ENCODE data around the gene SIPA1L3.
"Not testable (repeated sequence)": the region's sequence is repeated elsewhere in the genome, so short reads cannot be mapped to it uniquely, and the experiment has no call there.

The SIPA1L3 gene

DNA sequence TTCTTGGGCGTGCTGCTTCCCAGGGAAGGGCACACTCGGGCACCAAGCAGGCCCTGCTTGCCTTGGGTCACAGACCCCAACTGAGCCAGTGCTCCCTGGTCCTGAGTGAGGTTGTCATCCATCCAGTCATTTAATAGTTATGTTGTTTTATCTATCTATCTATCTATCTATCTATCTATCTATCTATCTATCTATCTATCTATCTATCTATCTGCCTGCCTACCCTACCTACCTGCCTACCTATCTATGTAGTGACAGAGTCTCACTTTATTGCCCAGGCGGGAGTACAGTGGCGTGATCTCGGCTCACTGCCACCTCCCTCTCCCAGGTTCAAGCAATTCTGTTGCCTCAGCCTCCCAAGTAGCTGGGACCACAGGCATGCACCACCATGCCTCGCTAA, 164.0 kb downstream of the SIPA1L3 start:
- not testable (repeated sequence) for DNase-seq (ENCODE audit: low read depth in 2 of 2)

DNA sequence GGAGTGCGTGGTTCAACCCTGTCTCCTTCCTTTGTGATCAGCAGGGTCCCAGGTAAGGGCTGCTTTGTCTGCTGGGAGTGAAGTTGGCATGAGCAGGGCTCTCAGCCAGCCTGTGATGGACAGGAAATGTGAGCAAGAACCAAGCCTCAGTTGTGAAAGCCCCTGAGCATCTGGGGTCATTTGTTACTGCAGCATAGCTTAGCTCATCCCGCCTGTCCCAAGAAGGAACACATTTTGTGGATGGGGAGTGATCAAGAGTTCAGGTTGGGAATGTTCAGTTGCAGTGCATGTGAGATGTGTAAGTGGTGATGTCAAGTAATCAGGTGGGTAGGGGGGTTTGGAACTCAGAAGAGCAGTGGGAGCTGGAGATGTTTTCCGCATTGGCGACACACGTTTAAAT, 164.6 kb downstream of the SIPA1L3 start:
- no peak for DNase-seq (ENCODE audit: low read depth in 2 of 2)

DNA sequence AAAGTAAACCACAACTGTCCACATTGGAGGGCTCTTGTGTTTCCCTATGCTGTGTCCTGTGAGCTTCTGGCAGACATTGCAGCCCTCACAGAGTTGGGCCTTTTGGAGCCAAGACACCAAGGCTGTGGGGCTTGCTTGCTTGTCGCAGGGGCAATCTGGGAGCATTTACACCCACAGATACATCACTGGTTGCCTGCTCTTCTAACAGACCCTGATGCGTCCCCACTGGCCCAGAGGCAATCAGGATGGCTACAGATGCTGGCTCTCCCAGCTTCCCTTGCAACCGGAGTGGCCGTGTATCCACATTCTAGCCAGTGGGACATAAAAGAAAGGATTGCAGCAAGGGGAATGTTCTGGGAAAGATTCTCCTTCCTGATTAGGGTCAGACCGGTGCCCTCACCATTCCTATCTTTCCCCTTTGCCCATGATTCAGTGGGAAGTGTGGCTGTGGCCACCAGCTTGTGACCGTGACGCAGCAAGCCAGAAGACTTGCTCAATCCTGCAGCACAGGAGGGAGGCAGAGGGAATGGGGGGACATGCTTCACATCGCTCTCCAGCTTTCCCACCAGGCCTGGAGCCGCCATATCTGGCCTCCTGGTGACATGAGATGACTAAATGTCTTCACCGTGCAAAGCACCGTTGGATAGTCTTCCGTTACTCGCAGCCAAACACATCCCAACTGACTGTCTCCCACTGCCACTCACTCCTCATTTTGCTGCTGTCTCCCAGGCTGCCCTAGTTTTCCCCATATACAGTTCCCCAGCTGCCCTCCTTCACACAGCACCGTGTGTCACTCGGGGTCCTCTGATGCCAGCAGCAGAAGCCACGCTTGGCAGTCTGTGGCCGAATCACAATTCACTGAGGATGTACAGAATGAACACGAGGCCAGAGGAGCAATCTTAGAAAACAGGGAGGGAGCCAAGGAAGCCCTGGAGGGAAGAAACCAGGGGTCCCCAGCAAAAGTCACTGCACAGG, 166.1 kb downstream of the SIPA1L3 start:
- no peak for DNase-seq (ENCODE audit: low read depth in 2 of 2)

DNA sequence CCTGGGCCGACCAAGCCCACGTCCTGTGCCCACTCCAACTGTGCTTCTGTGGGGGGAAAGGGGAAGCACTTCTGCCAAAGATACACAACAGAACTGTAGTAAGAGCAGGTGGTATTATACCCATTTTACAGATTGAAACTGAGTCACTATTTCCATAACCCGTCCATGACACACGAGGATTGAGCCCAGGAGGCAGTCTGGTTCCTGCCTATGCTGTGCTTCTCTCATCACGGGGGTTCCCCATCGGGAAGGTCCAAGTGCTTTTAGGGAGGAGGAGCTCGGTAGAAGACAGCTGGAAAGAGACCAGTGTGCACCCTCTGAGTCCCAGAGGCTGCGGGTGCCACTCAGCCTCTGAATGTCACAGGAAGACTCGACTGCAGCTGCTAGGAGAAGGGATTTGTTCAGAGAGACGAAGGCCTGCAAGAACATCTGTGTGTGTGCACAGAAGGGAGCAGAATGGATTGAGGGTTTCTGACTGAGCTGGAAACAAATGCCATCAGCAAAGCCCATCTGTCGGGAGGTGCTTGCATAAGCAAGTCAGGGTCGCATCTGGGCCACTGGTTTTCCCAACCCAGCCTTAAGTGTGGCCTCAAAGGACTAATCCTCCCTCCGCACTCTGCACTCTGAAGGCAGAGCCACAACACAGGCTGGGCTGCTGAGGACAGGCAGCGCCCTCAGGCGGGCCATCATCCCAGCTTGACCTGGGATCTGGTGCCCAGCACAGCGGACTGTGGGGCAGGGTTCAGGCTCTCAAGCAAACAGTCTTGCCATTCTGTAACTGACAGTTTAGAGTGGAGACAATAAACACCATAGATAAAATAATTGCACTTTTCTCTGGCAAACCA, 167.1 kb downstream of the SIPA1L3 start:
- DNase-seq (ENCODE audit: low read depth in 2 of 2) = no peak

DNA sequence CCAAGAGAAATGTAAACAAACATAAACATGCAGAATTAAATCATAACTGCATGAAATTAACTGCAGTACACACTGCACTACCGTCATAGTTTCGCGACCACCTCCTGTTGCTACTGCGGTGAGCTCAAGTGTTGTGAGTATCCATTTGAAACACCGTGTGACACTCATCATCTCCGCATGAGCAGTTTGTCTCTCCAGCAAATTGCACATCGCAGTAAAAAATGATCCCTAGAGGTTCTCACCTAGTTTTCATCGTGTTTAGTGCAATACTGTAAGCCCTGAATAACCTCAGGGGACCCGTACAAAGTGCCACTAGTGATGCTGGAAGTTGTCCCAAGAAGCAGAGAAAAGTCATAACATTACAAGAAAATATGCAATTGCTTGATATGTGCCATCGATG, 169.3 kb downstream of the SIPA1L3 start:
- DNase-seq (ENCODE audit: low read depth in 2 of 2) = no peak

DNA sequence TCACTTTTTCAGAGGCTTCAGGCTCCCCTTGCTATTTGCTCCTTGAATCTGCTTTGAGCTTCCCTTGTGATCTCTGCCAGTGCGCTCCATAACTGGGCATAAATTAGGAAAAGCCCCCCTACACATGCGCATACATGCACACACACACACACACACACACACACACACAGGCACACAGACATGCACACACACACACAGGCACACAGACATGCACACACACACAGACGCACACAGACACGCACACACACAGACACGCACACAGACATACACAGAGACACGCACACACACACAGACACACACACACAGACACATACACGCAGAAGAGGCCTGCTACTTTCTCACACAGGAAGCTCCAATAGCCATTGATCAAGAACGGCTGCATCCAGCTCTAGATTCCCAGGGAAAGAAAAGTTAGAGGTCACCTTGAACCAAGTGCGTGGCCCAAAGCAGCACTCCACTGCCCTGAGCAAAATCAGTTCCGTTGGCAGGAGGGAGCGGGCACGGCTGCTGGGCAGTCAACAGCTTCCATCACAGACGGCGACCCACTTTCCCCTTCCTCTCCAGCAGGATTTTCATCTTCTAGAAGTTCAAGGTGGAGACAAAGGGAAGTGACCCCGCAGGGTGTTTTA, 171.4 kb downstream of the SIPA1L3 start:
- no peak for DNase-seq (ENCODE audit: low read depth in 2 of 2)

DNA sequence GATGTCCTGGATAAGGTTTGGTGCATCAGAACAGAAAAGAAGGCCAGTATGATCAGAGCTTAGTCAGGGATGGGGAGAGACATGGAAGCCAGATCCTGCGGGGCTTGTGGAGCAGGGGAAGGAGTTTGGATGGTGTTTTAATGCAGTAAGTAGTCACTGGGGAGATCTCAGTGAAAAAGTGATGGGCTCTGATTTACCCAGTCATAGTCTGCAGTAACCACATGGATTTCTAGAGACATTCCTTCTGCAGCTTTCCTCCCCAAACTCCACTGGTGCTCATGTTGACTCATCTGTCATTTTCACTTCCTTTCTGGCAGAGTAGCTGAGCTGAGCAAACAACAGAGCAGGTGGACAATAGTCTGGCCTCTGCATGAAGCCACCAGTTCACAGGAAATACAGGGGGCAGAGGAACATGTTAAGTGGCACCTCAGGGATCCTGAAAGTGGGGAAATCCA, 172.9 kb downstream of the SIPA1L3 start:
- DNase-seq (ENCODE audit: low read depth in 2 of 2) = peak; percentile 55 to 61

DNA sequence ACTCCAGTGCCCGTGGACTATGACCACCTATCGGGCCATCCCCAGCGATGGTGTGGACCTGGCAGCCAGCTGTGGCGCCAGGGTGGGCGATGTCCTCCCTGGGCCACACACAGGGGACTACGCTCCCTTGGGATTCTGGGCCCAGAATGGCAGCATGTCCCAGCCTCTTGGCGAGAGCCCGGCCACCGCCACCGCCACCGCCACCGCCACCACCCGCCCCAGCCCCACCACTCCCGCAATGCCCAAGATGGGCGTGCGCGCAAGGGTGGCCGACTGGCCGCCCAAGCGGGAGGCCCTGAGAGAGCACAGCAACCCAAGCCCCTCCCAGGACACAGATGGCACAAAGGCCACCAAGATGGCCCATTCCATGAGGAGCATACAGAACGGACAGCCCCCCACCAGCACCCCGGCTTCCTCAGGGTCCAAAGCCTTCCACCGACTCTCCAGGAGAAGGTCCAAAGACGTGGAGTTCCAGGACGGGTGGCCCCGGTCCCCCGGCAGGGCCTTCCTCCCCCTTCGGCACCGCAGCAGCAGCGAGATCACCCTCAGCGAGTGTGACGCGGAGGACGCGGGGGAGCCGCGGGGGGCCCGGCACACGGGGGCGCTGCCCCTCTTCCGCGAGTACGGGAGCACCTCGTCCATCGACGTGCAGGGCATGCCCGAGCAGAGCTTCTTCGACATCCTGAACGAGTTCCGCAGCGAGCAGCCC, 174.7 kb downstream of the SIPA1L3 start:
- no peak for DNase-seq (ENCODE audit: low read depth in 2 of 2)

DNA sequence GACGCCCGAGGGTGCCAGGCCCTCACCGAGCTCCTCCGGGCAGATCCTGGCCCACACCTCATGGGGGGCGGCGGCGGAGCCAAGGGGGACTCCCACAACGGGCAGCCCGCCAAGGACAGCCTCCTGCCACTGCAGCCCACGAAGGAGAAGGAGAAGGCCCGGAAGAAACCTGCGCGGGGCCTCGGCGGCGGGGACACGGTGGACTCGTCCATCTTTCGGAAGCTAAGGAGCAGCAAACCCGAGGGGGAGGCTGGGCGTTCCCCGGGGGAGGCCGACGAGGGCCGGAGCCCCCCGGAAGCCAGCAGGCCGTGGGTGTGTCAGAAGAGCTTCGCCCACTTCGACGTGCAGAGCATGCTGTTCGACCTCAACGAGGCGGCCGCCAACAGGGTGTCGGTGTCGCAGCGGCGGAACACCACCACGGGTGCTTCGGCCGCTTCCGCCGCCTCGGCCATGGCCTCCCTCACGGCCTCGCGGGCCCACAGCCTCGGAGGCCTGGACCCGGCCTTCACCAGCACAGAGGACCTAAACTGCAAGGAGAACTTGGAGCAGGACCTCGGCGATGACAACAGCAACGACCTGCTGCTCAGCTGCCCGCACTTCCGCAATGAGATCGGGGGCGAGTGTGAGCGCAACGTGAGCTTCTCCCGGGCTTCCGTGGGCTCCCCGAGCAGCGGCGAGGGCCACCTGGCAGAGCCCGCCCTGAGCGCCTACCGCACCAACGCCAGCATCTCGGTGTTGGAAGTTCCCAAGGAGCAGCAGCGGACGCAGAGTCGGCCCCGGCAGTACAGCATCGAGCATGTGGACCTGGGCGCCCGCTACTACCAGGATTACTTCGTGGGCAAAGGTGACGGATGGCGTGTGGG, 175.5 kb downstream of the SIPA1L3 start:
- DNase-seq (ENCODE audit: low read depth in 2 of 2) = no peak

DNA sequence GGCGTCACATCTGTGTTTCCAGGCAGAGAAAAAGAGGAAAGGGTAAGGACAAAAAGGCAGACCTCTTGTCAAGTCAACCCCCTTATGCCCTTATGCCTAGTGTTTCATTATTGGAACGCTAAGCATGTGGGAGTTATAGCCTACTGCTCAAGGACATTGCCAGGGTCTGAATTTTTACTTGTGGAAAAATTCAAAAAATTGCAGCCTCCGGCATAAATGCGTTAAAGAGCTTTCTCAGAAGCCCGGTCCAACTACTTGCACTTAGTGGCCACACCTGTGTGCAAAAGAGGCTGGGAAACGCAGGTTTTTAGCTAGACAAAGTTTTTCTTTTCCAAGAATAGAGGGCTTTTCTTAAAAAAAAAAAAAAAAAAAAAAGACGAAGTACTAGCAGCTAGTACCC, 177.2 kb downstream of the SIPA1L3 start:
- no peak for DNase-seq (ENCODE audit: low read depth in 2 of 2)

DNA sequence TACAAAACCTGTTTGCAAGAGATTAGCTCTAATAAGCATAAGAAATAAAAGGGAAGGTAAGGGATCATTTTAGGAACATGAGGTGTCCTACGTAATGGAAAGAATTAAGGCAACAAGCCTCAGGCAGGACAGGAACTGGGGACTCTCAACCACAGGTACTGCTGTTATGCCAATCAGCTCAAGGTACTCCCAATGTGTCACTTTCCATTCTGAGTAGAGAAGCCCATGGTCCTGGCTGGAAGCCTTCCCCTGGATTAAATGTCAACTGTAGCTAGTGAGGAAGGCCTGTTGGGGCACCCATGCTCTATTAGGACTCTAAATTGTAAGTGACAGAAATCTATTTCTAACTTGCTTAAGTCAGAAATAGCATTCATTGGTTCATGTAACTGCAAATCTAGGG, 182.4 kb downstream of the SIPA1L3 start:
- no peak for DNase-seq (ENCODE audit: low read depth in 2 of 2)

DNA sequence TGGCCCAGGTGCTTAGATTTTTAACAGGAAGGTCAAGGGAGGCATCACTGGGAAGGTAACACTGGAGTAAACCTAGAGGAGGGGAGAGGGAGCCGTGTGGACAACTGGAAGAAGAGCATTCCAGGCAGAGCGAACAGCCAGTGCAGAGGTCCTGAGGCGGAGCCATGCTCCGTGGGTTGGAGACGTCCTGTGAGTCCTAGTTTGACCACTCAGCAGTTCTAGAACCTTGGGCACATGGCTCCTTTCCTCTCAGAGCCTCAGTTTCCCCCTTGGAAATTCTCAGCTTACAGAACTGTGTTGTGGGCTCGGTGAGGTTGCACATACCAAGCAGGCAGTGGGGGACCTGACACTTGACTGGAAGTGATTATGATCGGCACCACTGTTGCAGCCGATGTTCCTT, 186.1 kb downstream of the SIPA1L3 start:
- DNase-seq (ENCODE audit: low read depth in 2 of 2) = no peak

DNA sequence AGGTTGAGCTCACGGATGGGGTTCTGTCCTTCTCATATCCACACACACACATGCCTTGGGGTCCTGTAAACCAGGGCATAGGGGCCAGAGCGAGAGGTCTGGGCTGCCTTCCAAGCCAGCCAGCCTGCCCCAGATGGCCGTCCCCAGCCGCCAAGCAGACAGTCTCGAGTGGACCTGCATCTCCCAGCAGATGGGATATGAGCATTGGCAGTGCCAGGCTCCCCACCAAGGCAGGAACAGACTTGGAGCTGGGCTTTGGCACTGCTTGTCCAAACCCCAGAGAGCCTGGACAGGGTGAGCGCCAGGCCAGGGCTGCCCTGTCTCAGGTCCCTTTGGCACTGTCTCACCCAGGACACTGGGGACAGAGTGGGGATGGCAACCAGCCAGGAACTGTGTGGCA, 186.6 kb downstream of the SIPA1L3 start:
- DNase-seq (ENCODE audit: low read depth in 2 of 2) = no peak

DNA sequence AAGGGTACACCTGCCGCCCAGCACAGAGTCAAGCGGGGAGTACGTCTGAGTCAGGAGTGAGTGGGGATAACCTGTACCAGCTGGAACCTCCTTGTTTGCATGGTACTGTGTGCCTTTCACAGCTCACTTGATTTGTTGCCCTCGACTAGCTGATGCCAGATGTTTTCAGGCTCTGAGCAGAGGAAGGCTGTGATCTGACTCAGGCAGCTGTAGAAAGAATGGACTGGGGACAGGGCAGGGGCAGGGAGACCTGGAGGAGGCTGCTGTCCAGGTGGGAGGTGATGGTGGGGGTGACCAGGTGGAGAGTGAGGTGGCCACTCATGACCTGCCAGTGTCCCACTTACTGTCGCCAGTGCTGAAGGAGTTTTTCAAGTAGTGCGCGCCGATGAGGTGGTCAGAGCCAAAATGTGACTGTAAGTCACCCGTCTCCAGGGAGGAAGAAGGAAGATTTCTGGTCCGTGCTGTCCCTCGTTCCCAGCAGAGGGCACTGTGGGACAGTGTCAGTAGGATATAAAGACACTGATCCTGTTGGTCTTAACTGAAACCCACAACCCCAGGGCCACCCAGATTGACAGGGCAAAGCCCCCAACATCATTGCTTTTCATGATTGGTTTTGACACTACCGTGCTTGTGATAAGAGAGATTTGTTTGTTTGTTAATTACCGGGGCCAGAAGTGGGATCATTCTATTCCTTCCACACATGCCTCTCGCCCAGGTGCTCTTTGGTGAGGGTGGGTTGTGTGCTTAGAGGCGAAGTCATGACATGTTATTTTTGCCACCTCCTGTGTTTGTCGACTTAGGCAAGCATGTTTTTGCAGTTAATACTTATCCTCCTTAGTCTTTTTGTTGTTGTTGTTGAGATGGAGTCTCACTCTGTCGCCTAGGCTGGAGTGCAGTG, 188.7 kb downstream of the SIPA1L3 start:
- DNase-seq (ENCODE audit: low read depth in 2 of 2) = peak; percentile 22 to 37

DNA sequence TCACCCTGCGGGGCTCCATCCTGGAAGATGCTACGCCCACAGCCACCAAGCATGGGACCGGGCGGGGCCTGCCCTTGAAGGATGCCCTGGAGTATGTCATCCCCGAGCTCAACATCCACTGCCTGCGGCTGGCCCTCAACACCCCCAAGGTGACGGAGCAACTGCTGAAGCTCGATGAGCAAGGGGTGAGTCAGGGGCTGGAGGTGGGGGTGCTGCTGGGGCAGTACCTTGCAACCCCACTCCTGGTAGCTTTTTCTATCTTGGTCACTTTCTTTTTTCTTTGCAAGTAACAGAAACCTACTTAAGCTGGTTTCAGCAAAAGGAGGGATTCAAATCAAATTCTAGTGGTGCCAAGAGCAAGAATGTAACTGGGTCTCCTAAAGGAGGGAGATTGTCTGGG, 193.0 kb downstream of the SIPA1L3 start:
- no peak for DNase-seq (ENCODE audit: low read depth in 2 of 2)

DNA sequence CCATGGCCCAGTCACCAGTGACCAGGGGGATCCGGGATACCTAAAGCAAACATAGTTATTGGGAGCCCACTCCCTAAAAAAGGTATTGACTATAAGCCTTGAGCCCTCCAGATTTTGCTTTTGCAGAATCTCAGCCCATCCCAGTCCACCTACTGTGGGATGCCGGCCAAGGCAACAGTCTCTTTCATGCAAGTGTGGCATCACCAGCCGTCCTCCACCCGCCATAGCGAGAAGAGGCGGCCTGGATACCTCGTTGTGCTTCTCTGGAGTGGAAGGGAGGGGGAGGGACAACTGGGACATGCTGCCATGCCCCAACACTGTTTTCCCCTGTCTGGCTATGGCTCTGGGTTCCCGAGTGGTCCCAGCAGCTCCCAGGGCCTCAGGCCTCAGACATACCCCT, 193.6 kb downstream of the SIPA1L3 start:
- no peak for DNase-seq (ENCODE audit: low read depth in 2 of 2)

DNA sequence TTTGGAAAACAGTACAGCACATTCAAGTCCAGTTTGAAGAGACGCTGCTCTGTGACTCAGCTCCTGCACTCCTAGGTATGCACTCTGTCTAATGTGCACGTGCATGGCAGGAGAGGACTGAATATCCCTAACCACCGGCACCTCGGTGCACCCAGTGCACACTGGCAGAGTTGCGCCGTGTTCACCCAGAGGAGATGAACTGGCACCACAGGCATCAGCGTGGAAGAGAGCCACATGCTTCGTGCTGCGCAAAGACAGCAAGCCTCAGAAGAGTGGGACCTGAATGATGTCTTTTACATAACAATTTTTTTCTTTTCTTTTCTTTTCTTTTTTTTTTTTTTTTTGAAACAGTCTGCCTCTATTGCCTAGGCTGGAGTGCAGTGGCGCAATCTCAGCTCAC, 194.7 kb downstream of the SIPA1L3 start:
- DNase-seq (ENCODE audit: low read depth in 2 of 2) = no peak

DNA sequence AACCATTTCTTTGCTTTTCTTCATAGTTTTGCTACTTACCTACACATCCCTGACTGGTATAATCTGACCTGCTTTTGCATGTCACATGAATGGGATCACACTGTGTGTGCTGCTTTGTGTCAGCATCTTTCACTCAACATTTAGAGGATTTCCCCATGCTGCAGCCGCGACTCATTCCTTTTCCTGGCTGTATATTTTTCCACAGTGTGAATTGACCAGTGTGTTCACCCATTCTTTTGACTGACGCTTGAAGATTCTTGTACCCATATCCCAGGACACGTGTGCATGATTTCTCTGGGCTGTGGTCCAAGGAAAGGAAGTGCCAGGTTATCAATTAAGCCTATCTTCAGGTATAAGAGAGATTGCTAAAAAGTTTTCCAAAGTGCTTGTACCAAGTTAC, 198.6 kb downstream of the SIPA1L3 start:
- DNase-seq (ENCODE audit: low read depth in 2 of 2) = no peak

DNA sequence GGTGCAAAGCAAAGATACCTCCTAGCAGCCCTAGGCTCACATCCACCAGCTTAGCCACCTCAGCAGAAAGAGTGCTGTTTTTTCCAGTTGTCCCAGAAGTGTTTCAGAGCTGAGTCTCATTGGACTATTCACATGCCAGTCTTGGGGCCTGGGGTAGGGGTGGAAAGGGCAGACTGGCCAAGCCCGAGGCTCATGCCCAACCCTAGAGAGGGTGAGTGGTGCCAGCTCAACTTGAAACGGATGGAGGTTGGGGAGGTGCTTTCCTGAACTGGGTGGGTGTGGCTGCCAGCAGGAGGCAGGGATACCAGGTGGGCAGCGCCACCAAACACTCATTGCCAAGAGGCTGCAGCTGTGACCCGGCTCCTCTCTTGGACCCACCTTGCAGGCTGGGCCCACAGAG, 200.1 kb downstream of the SIPA1L3 start:
- no peak for DNase-seq (ENCODE audit: low read depth in 2 of 2)

DNA sequence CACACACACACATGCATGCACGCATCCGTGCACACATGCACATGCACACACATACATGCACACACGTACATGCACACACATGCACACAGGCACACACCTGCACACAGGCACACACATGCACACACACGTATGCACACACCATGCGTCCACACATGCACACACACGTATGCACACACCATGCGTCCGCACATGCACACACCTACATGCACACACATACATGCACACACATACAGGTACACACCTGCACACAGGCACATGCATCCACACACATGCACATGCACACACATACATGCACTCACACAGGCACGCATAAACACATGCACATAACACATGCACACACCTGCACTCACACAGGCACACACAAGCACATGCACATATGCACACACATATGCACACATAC, 204.9 kb downstream of the SIPA1L3 start:
- no peak for DNase-seq (ENCODE audit: low read depth in 2 of 2)
